H9 (cell line): ENCODE results near the gene TSPAN33. TPM values are rescaled to one million over a fixed set of nuclear protein-coding genes. Genes with fewer than 3 reads are reported as not detected.

ENCODE experiments used
- DNase-seq: peaks from one replicate; pipeline ENCODE4 v3.0.0-alpha.2; 2017
- H2AFZ ChIP-seq: one replicate; pipeline ENCODE4 v1.6.1; 2013; ENCODE audit warnings: mild to moderate bottlenecking, low read length, control low read depth, moderate library complexity
- H2AK5ac ChIP-seq: 2 replicates; pipeline ENCODE4 v1.6.1; 2013; ENCODE audit warnings: low read length, control low read depth, mixed read lengths; ENCODE audit not compliant: insufficient read length
- H2BK120ac ChIP-seq: one replicate; pipeline ENCODE4 v1.6.1; 2013; ENCODE audit warnings: low read depth, mild to moderate bottlenecking, low read length, control low read depth, inconsistent platforms; ENCODE audit not compliant: poor library complexity, severe bottlenecking
- H2BK12ac ChIP-seq: 2 replicates; pipeline ENCODE4 v1.6.1; 2013; ENCODE audit warnings: low read length, control low read depth, mixed read lengths, low read depth; ENCODE audit not compliant: insufficient read length
- H2BK15ac ChIP-seq: 2 replicates; pipeline ENCODE4 v1.6.1; 2013; ENCODE audit warnings: low read depth, low read length, control low read depth
- H2BK20ac ChIP-seq: one replicate; pipeline ENCODE4 v1.6.1; 2013; ENCODE audit warnings: low read depth, mild to moderate bottlenecking, low read length, control low read depth, inconsistent platforms; ENCODE audit not compliant: poor library complexity, severe bottlenecking
- H2BK5ac ChIP-seq: 2 replicates; pipeline ENCODE4 v1.6.1; 2013; ENCODE audit warnings: low read length, control low read depth, mixed read lengths; ENCODE audit not compliant: insufficient read length
- H3K14ac ChIP-seq: 2 replicates; pipeline ENCODE4 v1.6.1; 2013; ENCODE audit warnings: low read length, control low read depth; ENCODE audit not compliant: insufficient read depth
- H3K18ac ChIP-seq: 2 replicates; pipeline ENCODE4 v1.6.1; 2013; ENCODE audit warnings: low read depth, mild to moderate bottlenecking, mixed read lengths, low read length, control low read depth; ENCODE audit not compliant: insufficient read length
- H3K23ac ChIP-seq: 2 replicates; pipeline ENCODE4 v1.6.1; 2013; ENCODE audit warnings: low read length, control low read depth, mixed read lengths, low read depth; ENCODE audit not compliant: insufficient read length
- H3K23me2 ChIP-seq: 2 replicates; pipeline ENCODE4 v1.6.1; 2013; ENCODE audit warnings: low read depth, mild to moderate bottlenecking, mixed read lengths, low read length, control low read depth; ENCODE audit not compliant: insufficient read length, poor library complexity, severe bottlenecking
- H3K27ac ChIP-seq: 2 replicates; pipeline ENCODE4 v1.5.1; 2013; ENCODE audit warnings: low read length, control low read depth, mixed read lengths, low read depth; ENCODE audit not compliant: insufficient read length
- H3K27me3 ChIP-seq: 2 replicates; pipeline ENCODE4 v1.6.1; 2013; ENCODE audit warnings: low read length, control low read depth, inconsistent platforms; ENCODE audit not compliant: insufficient read depth
- H3K4ac ChIP-seq: 2 replicates; pipeline ENCODE4 v1.6.1; 2013; ENCODE audit warnings: low read depth, mild to moderate bottlenecking, control low read depth, inconsistent platforms, low read length, moderate library complexity
- H3K4me1 ChIP-seq: 2 replicates; pipeline ENCODE4 v1.6.1; 2013; ENCODE audit warnings: low read length, control low read depth, inconsistent platforms; ENCODE audit not compliant: insufficient read depth
- H3K4me2 ChIP-seq: 2 replicates; pipeline ENCODE4 v1.6.1; 2013; ENCODE audit warnings: low read length, control low read depth, mixed read lengths; ENCODE audit not compliant: insufficient read length, insufficient read depth
- H3K56ac ChIP-seq: 2 replicates; pipeline ENCODE4 v1.6.1; 2013; ENCODE audit warnings: low read depth, mild to moderate bottlenecking, mixed read lengths, low read length, control low read depth; ENCODE audit not compliant: insufficient read length
- H3K79me1 ChIP-seq: 2 replicates; pipeline ENCODE4 v1.6.1; 2013; ENCODE audit warnings: low read depth, mild to moderate bottlenecking, moderate library complexity, low read length, control low read depth, inconsistent platforms; ENCODE audit not compliant: insufficient read depth, poor library complexity, severe bottlenecking
- H3K79me2 ChIP-seq: 2 replicates; pipeline ENCODE4 v1.6.1; 2013; ENCODE audit warnings: low read length, control low read depth, inconsistent platforms; ENCODE audit not compliant: insufficient read depth
- H3K9ac ChIP-seq: 2 replicates; pipeline ENCODE4 v1.6.1; 2013; ENCODE audit warnings: low read length, control low read depth, mixed read lengths; ENCODE audit not compliant: insufficient read length; ENCODE audit errors: extremely low read depth
- H3K9me3 ChIP-seq: one replicate; pipeline ENCODE4 v1.6.1; 2013; ENCODE audit warnings: low read depth, low read length, inconsistent platforms; ENCODE audit not compliant: control insufficient read depth
- H3T11ph ChIP-seq: one replicate; pipeline ENCODE4 v1.6.1; 2013; ENCODE audit warnings: mild to moderate bottlenecking, low read length, control low read depth, inconsistent platforms
- H4K20me1 ChIP-seq: one replicate; pipeline ENCODE4 v1.6.1; 2013; ENCODE audit not compliant: control insufficient read depth, insufficient read length, insufficient read depth
- H4K5ac ChIP-seq: 2 replicates; pipeline ENCODE4 v1.6.1; 2013; ENCODE audit warnings: low read depth, mild to moderate bottlenecking, mixed read lengths, low read length, control low read depth; ENCODE audit not compliant: insufficient read length
- H4K8ac ChIP-seq: replicated peaks from 2 replicates; pipeline ENCODE4 v1.6.1; 2013; ENCODE audit warnings: low read length, control low read depth, mixed read lengths, low read depth; ENCODE audit not compliant: insufficient read length
- H4K91ac ChIP-seq: 2 replicates; pipeline ENCODE4 v1.6.1; 2013; ENCODE audit warnings: low read depth, mild to moderate bottlenecking, moderate library complexity, mixed read lengths, low read length, control low read depth; ENCODE audit not compliant: insufficient read length
- H3K27ac Mint-ChIP-seq, 3 experiments: 2 replicates in 2 of 3; 3 replicates in 1 of 3; pipeline ENCODE4 v1.8.0; 2020 to 2021; ENCODE audit warnings: mixed read lengths in 3 of 3, mild to moderate bottlenecking in 1 of 3, moderate library complexity in 1 of 3
- H3K27me3 Mint-ChIP-seq: 2 replicates; pipeline ENCODE4 v1.8.0; 2021; ENCODE audit warnings: low read depth, mild to moderate bottlenecking, moderate library complexity, mixed read lengths
- H3K36me3 Mint-ChIP-seq, 3 experiments: 2 replicates in 2 of 3; 3 replicates in 1 of 3; pipeline ENCODE4 v1.8.0; 2020 to 2021; ENCODE audit warnings: low read depth in 3 of 3, mixed read lengths in 3 of 3; ENCODE audit not compliant: insufficient read depth in 1 of 3
- H3K4me1 Mint-ChIP-seq, 2 experiments: 2 replicates each; pipeline ENCODE4 v1.8.0; 2020; ENCODE audit warnings: mixed read lengths in 2 of 2
- H3K4me3 Mint-ChIP-seq, 2 experiments: 2 replicates in 1 of 2; 3 replicates in 1 of 2; pipeline ENCODE4 v1.8.0; 2020 to 2021; ENCODE audit warnings: mild to moderate bottlenecking in 2 of 2, mixed read lengths in 2 of 2, moderate library complexity in 1 of 2
- H3K9me3 Mint-ChIP-seq, 2 experiments: 2 replicates in 1 of 2; 3 replicates in 1 of 2; pipeline ENCODE4 v1.8.0; 2020; ENCODE audit warnings: mild to moderate bottlenecking in 2 of 2, mixed read lengths in 2 of 2, moderate library complexity in 1 of 2
- WGBS: extraction: QIAGEN DNeasy Blood & Tissue Kit; methylation state at CpG from one replicate; pipeline ENCODE4 v1.1.7; 2013; ENCODE audit warnings: missing lambda C conversion rate, low lambda C conversion rate, mixed read lengths; ENCODE audit not compliant: insufficient read length; ENCODE audit errors: extremely low coverage; 5-methylcytosine and 5-hydroxymethylcytosine counted together
- total RNA-seq: library from RNA; stranded (reverse); gene quantifications from 2 replicates; pipeline ENCODE4 v1.2.1, GENCODE V29; 2021
- TF ChIP-seq, protein P1 (sequence below): fragments of 200-600 bp; sonication (generic); conservative IDR thresholded peaks from 3 replicates; pipeline ENCODE4 v1.8.0; 2021; ENCODE audit warnings: antibody characterized with exemption, mild to moderate bottlenecking

Gene TSPAN33
- total RNA-seq, 1 experiment from 2014 or later: 34.7 TPM

- Mint-ChIP-seq H3K4me1 (peaks cover 4 to 5% of the 10 kb centered on the region in 2 experiments), H3K27me3 (no peaks in the 10 kb centered on the region), H3K9me3 (peaks cover 7 to 9% of the 10 kb centered on the region in 2 experiments; a peak in 4 of 5 replicates), H3K4me3 (no peak overlapping the region), H3K27ac (no peak overlapping the region; a peak in 1 of 7 replicates), H3K36me3 (peaks cover 28 to 73% (median 66%) of the 10 kb centered on the region in 3 experiments)
- H2BK5ac ChIP-seq: no peak overlapping the region
- no peak overlapping the region for H3K27ac ChIP-seq
- H3K56ac ChIP-seq: no peak overlapping the region
- H3K9me3 ChIP-seq: no peaks in the 10 kb centered on the region
- no peaks in the 10 kb centered on the region for H4K20me1 ChIP-seq
- no peak overlapping the region for H3K14ac ChIP-seq
- H3K4me1 ChIP-seq: no peaks in the 10 kb centered on the region
- H2BK12ac ChIP-seq: no peak overlapping the region
- no peak overlapping the region for H3T11ph ChIP-seq
- no peak overlapping the region for H4K91ac ChIP-seq
- H3K79me1 ChIP-seq: no peaks in the 10 kb centered on the region
- no peak overlapping the region for H2AK5ac ChIP-seq
- H3K27me3 ChIP-seq: no peaks in the 10 kb centered on the region
- H3K23me2 ChIP-seq: no peaks in the 10 kb centered on the region
- no peak overlapping the region for H3K9ac ChIP-seq
- no peak overlapping the region for H4K5ac ChIP-seq
- H3K4ac ChIP-seq: no peak overlapping the region
- H2BK20ac ChIP-seq: no peak overlapping the region
- TF ChIP-seq, protein P1, sequence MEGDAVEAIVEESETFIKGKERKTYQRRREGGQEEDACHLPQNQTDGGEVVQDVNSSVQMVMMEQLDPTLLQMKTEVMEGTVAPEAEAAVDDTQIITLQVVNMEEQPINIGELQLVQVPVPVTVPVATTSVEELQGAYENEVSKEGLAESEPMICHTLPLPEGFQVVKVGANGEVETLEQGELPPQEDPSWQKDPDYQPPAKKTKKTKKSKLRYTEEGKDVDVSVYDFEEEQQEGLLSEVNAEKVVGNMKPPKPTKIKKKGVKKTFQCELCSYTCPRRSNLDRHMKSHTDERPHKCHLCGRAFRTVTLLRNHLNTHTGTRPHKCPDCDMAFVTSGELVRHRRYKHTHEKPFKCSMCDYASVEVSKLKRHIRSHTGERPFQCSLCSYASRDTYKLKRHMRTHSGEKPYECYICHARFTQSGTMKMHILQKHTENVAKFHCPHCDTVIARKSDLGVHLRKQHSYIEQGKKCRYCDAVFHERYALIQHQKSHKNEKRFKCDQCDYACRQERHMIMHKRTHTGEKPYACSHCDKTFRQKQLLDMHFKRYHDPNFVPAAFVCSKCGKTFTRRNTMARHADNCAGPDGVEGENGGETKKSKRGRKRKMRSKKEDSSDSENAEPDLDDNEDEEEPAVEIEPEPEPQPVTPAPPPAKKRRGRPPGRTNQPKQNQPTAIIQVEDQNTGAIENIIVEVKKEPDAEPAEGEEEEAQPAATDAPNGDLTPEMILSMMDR: peak; percentile 89
- no peak overlapping the region for H2AFZ ChIP-seq
- no peaks in the 10 kb centered on the region for H3K79me2 ChIP-seq
- H3K18ac ChIP-seq: no peak overlapping the region
- H4K8ac ChIP-seq: no peak overlapping the region
- WGBS: no CpG with 5 or more reads among the region's 16 CpGs
- H3K23ac ChIP-seq: no peak overlapping the region
- H2BK120ac ChIP-seq: no peak overlapping the region
- peak; percentile 85 for DNase-seq
- no peak overlapping the region for H2BK15ac ChIP-seq
- no peak overlapping the region for H3K4me2 ChIP-seq
These were observed 65.9 kb downstream of the TSPAN33 start for GRCh38 chr7:129210256-129210988.
